Keratinocyte (primary cell): ENCODE data around the gene TMEM267. TPM values are rescaled to one million over a fixed set of nuclear protein-coding genes. Genes with fewer than 3 reads are reported as not detected.

Experiments used
- DNase-seq: peaks from one replicate; pipeline ENCODE4 v3.0.0-alpha.2; 2011; ENCODE audit warnings: low read depth, missing footprints, low spot score
- FAIRE-seq: peaks from 2 replicates; lab custom pipeline; 2011; peaks lifted over from hg19 to GRCh38; lab: Jason Lieb, UNC
- H2AFZ ChIP-seq: 2 replicates; pipeline ENCODE4 v1.6.0; 2012; ENCODE audit warnings: low read length, control low read depth, inconsistent platforms; ENCODE audit not compliant: control insufficient read depth
- H3K27ac ChIP-seq: 2 replicates; pipeline ENCODE4 v1.5.1; 2011; ENCODE audit warnings: low read length; ENCODE audit not compliant: control insufficient read depth, insufficient read depth
- H3K27me3 ChIP-seq: 3 replicates; pipeline ENCODE4 v1.6.0; 2011; ENCODE audit warnings: low read length; ENCODE audit not compliant: control insufficient read depth, insufficient read depth; ENCODE audit errors: extremely low read depth
- H3K36me3 ChIP-seq, 2 experiments: 2 replicates in 1 of 2; 3 replicates in 1 of 2; pipeline ENCODE4 v1.5.1; 2011; ENCODE audit warnings: low read length in 2 of 2, mild to moderate bottlenecking in 1 of 2; ENCODE audit not compliant: control insufficient read depth in 2 of 2, insufficient read depth in 2 of 2; ENCODE audit errors: extremely low read depth in 1 of 2
- H3K4me1 ChIP-seq: 3 replicates; pipeline ENCODE4 v1.5.1; 2011; ENCODE audit warnings: low read length; ENCODE audit not compliant: control insufficient read depth, insufficient read depth; ENCODE audit errors: extremely low read depth
- H3K4me2 ChIP-seq: 3 replicates; pipeline ENCODE4 v1.6.0; 2011; ENCODE audit warnings: low read depth, low read length; ENCODE audit not compliant: control insufficient read depth, insufficient read depth; ENCODE audit errors: extremely low read depth
- H3K4me3 ChIP-seq, 3 experiments: fragments of 200-600 bp in 1 of 3; sonication (generic) in 1 of 3; 2 replicates in 2 of 3; 3 replicates in 1 of 3; pipeline ENCODE4 v1.5.1; 2011 to 2016; ENCODE audit warnings: low read length in 3 of 3, mild to moderate bottlenecking in 3 of 3, control low read depth in 2 of 3, inconsistent platforms in 1 of 3, low read depth in 1 of 3, mixed read lengths in 1 of 3, mixed run types in 1 of 3, moderate library complexity in 1 of 3; ENCODE audit not compliant: control insufficient read depth in 2 of 3, insufficient read depth in 2 of 3; ENCODE audit errors: extremely low read depth in 1 of 3
- H3K79me2 ChIP-seq: 2 replicates; pipeline ENCODE4 v1.6.0; 2012; ENCODE audit warnings: low read length; ENCODE audit not compliant: control insufficient read depth, insufficient read depth
- H3K9ac ChIP-seq: 3 replicates; pipeline ENCODE4 v1.6.0; 2011; ENCODE audit warnings: low read length; ENCODE audit not compliant: control insufficient read depth, insufficient read depth; ENCODE audit errors: extremely low read depth
- H3K9me1 ChIP-seq: 3 replicates; pipeline ENCODE4 v1.6.0; 2011; ENCODE audit warnings: low read length; ENCODE audit not compliant: control insufficient read depth, insufficient read depth; ENCODE audit errors: extremely low read depth
- H3K9me3 ChIP-seq: 2 replicates; pipeline ENCODE4 v1.5.1; 2012; ENCODE audit warnings: low read depth, low read length; ENCODE audit not compliant: control insufficient read depth
- H4K20me1 ChIP-seq: 3 replicates; pipeline ENCODE4 v1.6.0; 2011; ENCODE audit warnings: low read length; ENCODE audit not compliant: control insufficient read depth, insufficient read depth; ENCODE audit errors: extremely low read depth
- CTCF ChIP-seq, 3 experiments: IDR thresholded peaks in 1 of 3; conservative IDR thresholded peaks in 1 of 3; optimal IDR thresholded peaks in 1 of 3; 2 replicates in 2 of 3; 3 replicates in 1 of 3; pipeline versions ENCODE3 to v1.5.1; 2011; ENCODE audit warnings: low read length in 3 of 3, mild to moderate bottlenecking in 3 of 3, moderate library complexity in 2 of 3, control low read depth in 1 of 3, inconsistent platforms in 1 of 3; ENCODE audit not compliant: insufficient read depth in 2 of 3; ENCODE audit errors: extremely low read depth in 1 of 3
- EZH2 ChIP-seq: IDR thresholded peaks from one replicate; pipeline ENCODE4 v1.6.1; 2012; ENCODE audit warnings: inconsistent platforms, mild to moderate bottlenecking, low read length, moderate library complexity
- dilution Hi-C: fragments of 300-500 bp; cut with MboI; formaldehyde crosslinking; loops from one replicate; pipeline ENCODE4 v1.7.0; 2020; ENCODE audit warnings: low sequenced_read_pairs; ENCODE audit not compliant: extremely low pct_ligation_motif_present
- polyA plus RNA-seq, 5 experiments: library from polyadenylated mRNA; depleted of rRNA in 3 of 5; stranded (reverse) in 3 of 5; stranded (forward) in 1 of 5; unstranded in 1 of 5; fragments of >200 nt; gene quantifications; 1 replicate in 1 of 5; 2 replicates in 3 of 5; 3 replicates in 1 of 5; pipeline versions ENCODE4 v1.2.1 to v1.2.3, GENCODE V29; 2011 to 2012; ENCODE audit warnings: missing spikeins in 2 of 5, low read depth in 1 of 5, low replicate concordance in 1 of 5

The TMEM267 gene
- polyA plus RNA-seq, 1 donor (not counting 4 experiments of a cell fraction or from before 2014, with no cell fraction given): 30.7 TPM

DNA sequence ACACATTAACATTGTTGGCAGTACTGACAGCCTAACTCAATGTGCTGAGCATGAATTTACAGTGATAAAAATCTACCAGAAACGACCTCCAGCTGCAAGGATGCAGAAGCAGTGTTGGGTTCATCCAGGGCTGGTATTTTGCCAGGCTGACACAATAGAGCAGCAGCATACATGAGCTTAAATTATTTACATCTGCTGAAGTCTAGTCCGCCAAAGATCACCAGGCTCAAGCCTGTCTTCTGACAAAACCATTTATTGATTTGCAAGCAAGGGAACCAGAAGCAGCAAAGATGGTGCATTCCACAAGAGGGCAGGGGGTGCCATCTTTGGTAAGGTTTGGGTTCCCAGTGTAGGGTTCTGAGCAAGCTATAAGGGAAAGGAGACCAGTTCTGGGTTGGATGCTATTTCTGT is 40.0 kb upstream of the TMEM267 start:
- H3K27me3 ChIP-seq: no peaks in the 10 kb centered on the region
- FAIRE-seq (no peak), DNase-seq (no peak)
- H3K9ac ChIP-seq: no peak overlapping the region
- H3K4me2 ChIP-seq: no peak overlapping the region
- H2AFZ ChIP-seq: no peak overlapping the region
- H3K27ac ChIP-seq: no peak overlapping the region
- peaks cover 5 to 7% of the 10 kb centered on the region in 2 experiments for H3K36me3 ChIP-seq
- dilution Hi-C loops: no loop called here
- no peak for TF ChIP-seq CTCF (optimal IDR thresholded peaks at IDR 0.05 in 1 of 3, IDR thresholded peaks at IDR 0.05 in 1 of 3, conservative IDR thresholded peaks at IDR 0.05 in 1 of 3; ENCODE audit: extremely low read depth in 1 of 3, insufficient read depth in 2 of 3, low read length in 3 of 3)
- TF ChIP-seq EZH2: no peak
- no peaks in the 10 kb centered on the region for H3K4me1 ChIP-seq
- no peak overlapping the region for H3K4me3 ChIP-seq
- no peaks in the 10 kb centered on the region for H4K20me1 ChIP-seq
- H3K79me2 ChIP-seq: no peaks in the 10 kb centered on the region
- H3K9me1 ChIP-seq: no peaks in the 10 kb centered on the region
- no peaks in the 10 kb centered on the region for H3K9me3 ChIP-seq

GRCh38 chr5:43520615-43521014 is 37.0 kb upstream of the TMEM267 start:
- no peak for TF ChIP-seq EZH2
- peaks cover 3 to 5% of the 10 kb centered on the region in 2 experiments for H3K36me3 ChIP-seq
- no peak for FAIRE-seq
- H3K27me3 ChIP-seq: no peaks in the 10 kb centered on the region
- dilution Hi-C loops: no loop called here
- H3K4me1 ChIP-seq: peaks cover 5% of the 10 kb centered on the region
- H4K20me1 ChIP-seq: no peaks in the 10 kb centered on the region
- no peak for DNase-seq
- H3K27ac ChIP-seq: no peak overlapping the region
- no peak overlapping the region for H2AFZ ChIP-seq
- H3K4me3 ChIP-seq: no peak overlapping the region
- no peaks in the 10 kb centered on the region for H3K9me3 ChIP-seq
- H3K9me1 ChIP-seq: no peaks in the 10 kb centered on the region
- no peak overlapping the region for H3K4me2 ChIP-seq
- H3K9ac ChIP-seq: no peak overlapping the region
- H3K79me2 ChIP-seq: no peaks in the 10 kb centered on the region

- FAIRE-seq: no peak
- peaks cover 12% of the 10 kb centered on the region for H3K79me2 ChIP-seq
- peak overlapping the region; percentile 87 for H3K4me2 ChIP-seq
- H4K20me1 ChIP-seq: no peaks in the 10 kb centered on the region
- no peaks in the 10 kb centered on the region for H3K9me3 ChIP-seq
- H3K4me1 ChIP-seq: peaks cover 16% of the 10 kb centered on the region
- no peak for TF ChIP-seq CTCF (optimal IDR thresholded peaks at IDR 0.05 in 1 of 3, IDR thresholded peaks at IDR 0.05 in 1 of 3, conservative IDR thresholded peaks at IDR 0.05 in 1 of 3; ENCODE audit: extremely low read depth in 1 of 3, insufficient read depth in 2 of 3, low read length in 3 of 3)
- TF ChIP-seq EZH2: no peak
- H3K27ac ChIP-seq: peak overlapping the region; percentile 92
- DNase-seq: no peak
- H3K27me3 ChIP-seq: no peaks in the 10 kb centered on the region
- dilution Hi-C loops: no loop called here
- no peaks in the 10 kb centered on the region for H3K36me3 ChIP-seq
- H3K9me1 ChIP-seq: no peaks in the 10 kb centered on the region
- H3K4me3 ChIP-seq: peak overlapping the region; percentile 51 to 87 (median 82)
- H2AFZ ChIP-seq: peak overlapping the region; percentile 43
- H3K9ac ChIP-seq: peak overlapping the region; percentile 94
Measured at GRCh38 chr5:43515678-43516048, 32.0 kb upstream of the TMEM267 start.
